H1 (cell line): ENCODE data around the gene CAPN9. TPM values are rescaled to one million over a fixed set of nuclear protein-coding genes. Genes with fewer than 3 reads are reported as not detected.

ENCODE experiments used
- CTCF ChIA-PET: fragments of 300-600 bp; sonication (Branson Sonifier 250); formaldehyde crosslinking; loops from one replicate; lab custom pipeline; 2021; ENCODE audit not compliant: partially characterized antibody; lab: Charles Lee
- POLR2A ChIA-PET: fragments of 300-600 bp; sonication (Branson Sonifier 250); formaldehyde crosslinking; loops from one replicate; lab custom pipeline; 2021; ENCODE audit warnings: inconsistent platforms; ENCODE audit not compliant: partially characterized antibody; lab: Charles Lee
- DNase-seq, 2 experiments: peaks; one replicate each; pipeline versions ENCODE4 v3.0.0 to v3.0.0-alpha.2; 2010 to 2022; ENCODE audit warnings: low spot score in 2 of 2, low read depth in 1 of 2, mixed read lengths in 1 of 2
- FAIRE-seq: peaks from 2 replicates; lab custom pipeline; 2011; peaks lifted over from hg19 to GRCh38; lab: Jason Lieb, UNC
- H2AFZ ChIP-seq: 2 replicates; pipeline ENCODE4 v1.8.1; 2012; ENCODE audit warnings: low read length, inconsistent platforms
- H2AK5ac ChIP-seq: 2 replicates; pipeline ENCODE4 v1.6.1; 2013; ENCODE audit warnings: low read depth, low read length
- H2BK120ac ChIP-seq: replicated peaks from 2 replicates; pipeline ENCODE3; 2013; ENCODE audit warnings: low read depth, low read length, inconsistent platforms
- H2BK12ac ChIP-seq: 2 replicates; pipeline ENCODE4 v1.6.1; 2013; ENCODE audit warnings: low read depth, low read length
- H2BK15ac ChIP-seq: 2 replicates; pipeline ENCODE4 v1.6.1; 2013; ENCODE audit warnings: low read length
- H2BK20ac ChIP-seq: 2 replicates; pipeline ENCODE4 v1.6.1; 2013; ENCODE audit warnings: low read length
- H2BK5ac ChIP-seq: 2 replicates; pipeline ENCODE4 v1.6.1; 2013; ENCODE audit warnings: low read depth, low read length
- H3K14ac ChIP-seq: 2 replicates; pipeline ENCODE4 v1.6.1; 2013; ENCODE audit warnings: inconsistent platforms; ENCODE audit not compliant: insufficient read length
- H3K18ac ChIP-seq: 2 replicates; pipeline ENCODE4 v1.6.1; 2013; ENCODE audit warnings: low read length; ENCODE audit errors: extremely low read depth
- H3K23ac ChIP-seq: 2 replicates; pipeline ENCODE4 v1.6.1; 2013; ENCODE audit warnings: inconsistent platforms; ENCODE audit not compliant: insufficient read length
- H3K23me2 ChIP-seq: 2 replicates; pipeline ENCODE4 v1.6.1; 2013; ENCODE audit warnings: low read depth, low read length
- H3K27ac ChIP-seq: 2 replicates; pipeline ENCODE4 v1.6.1; 2011; ENCODE audit warnings: low read depth, low read length, inconsistent platforms
- H3K27me3 ChIP-seq, 4 experiments: replicated peaks in 1 of 4; 1 replicate in 1 of 4; 2 replicates in 3 of 4; pipeline versions ENCODE4 v1.6.1 to v1.8.1; 2011 to 2013; ENCODE audit warnings: low read length in 3 of 4, mild to moderate bottlenecking in 3 of 4, inconsistent platforms in 2 of 4, mixed read lengths in 2 of 4, moderate library complexity in 1 of 4; ENCODE audit not compliant: control insufficient read depth in 3 of 4, insufficient read depth in 3 of 4; ENCODE audit errors: extremely low read depth in 1 of 4
- H3K36me3 ChIP-seq, 4 experiments: 2 replicates each; pipeline versions ENCODE4 v1.6.1 to v1.8.1; 2011 to 2013; ENCODE audit warnings: mild to moderate bottlenecking in 4 of 4, low read length in 3 of 4, moderate library complexity in 2 of 4, control low read depth in 1 of 4, inconsistent platforms in 1 of 4; ENCODE audit not compliant: insufficient read depth in 4 of 4, control insufficient read depth in 2 of 4
- H3K4ac ChIP-seq: replicated peaks from 2 replicates; pipeline ENCODE3; 2013; ENCODE audit warnings: low read length, low read depth, mixed read lengths, inconsistent platforms; ENCODE audit not compliant: insufficient read length
- H3K4me1 ChIP-seq, 4 experiments: replicated peaks in 1 of 4; 1 replicate in 1 of 4; 2 replicates in 3 of 4; pipeline versions ENCODE4 v1.6.1 to v1.8.1; 2011 to 2013; ENCODE audit warnings: low read length in 3 of 4, inconsistent platforms in 2 of 4, mixed read lengths in 1 of 4; ENCODE audit not compliant: insufficient read depth in 4 of 4, control insufficient read depth in 3 of 4
- H3K4me2 ChIP-seq, 2 experiments: 2 replicates each; pipeline versions ENCODE4 v1.6.1 to v1.8.1; 2011 to 2013; ENCODE audit warnings: low read depth in 2 of 2, low read length in 2 of 2, control low read depth in 1 of 2, inconsistent platforms in 1 of 2, mild to moderate bottlenecking in 1 of 2; ENCODE audit not compliant: insufficient read depth in 1 of 2
- H3K4me3 ChIP-seq, 4 experiments: fragments of 200-600, 300-600 bp in 1 of 4; sonication (generic), shearing (Covaris generic), sonication (Bioruptor Twin) in 1 of 4; 2 replicates each; pipeline versions ENCODE4 v1.5.1 to v1.8.1; 2011 to 2016; ENCODE audit warnings: low read length in 4 of 4, low read depth in 3 of 4, control low read depth in 2 of 4, inconsistent platforms in 2 of 4, mild to moderate bottlenecking in 2 of 4, mixed read lengths in 1 of 4, moderate library complexity in 1 of 4; ENCODE audit not compliant: insufficient read depth in 2 of 4; ENCODE audit errors: extremely low read depth in 1 of 4
- H3K56ac ChIP-seq: replicated peaks from 2 replicates; pipeline ENCODE3; 2013; ENCODE audit warnings: low read depth, mild to moderate bottlenecking, mixed read lengths, low read length, inconsistent platforms; ENCODE audit not compliant: insufficient read length
- H3K79me1 ChIP-seq: 2 replicates; pipeline ENCODE4 v1.6.1; 2013; ENCODE audit warnings: low read depth, low read length, control low read depth
- H3K79me2 ChIP-seq, 2 experiments: 2 replicates each; pipeline versions ENCODE4 v1.6.1 to v1.8.1; 2012 to 2013; ENCODE audit warnings: low read length in 2 of 2, mild to moderate bottlenecking in 2 of 2, inconsistent platforms in 1 of 2; ENCODE audit not compliant: insufficient read depth in 2 of 2, control insufficient read depth in 1 of 2
- H3K9ac ChIP-seq, 4 experiments: replicated peaks in 1 of 4; 1 replicate in 1 of 4; 2 replicates in 3 of 4; pipeline versions ENCODE4 v1.6.1 to v1.8.1; 2011 to 2013; ENCODE audit warnings: low read depth in 3 of 4, low read length in 3 of 4, control low read depth in 2 of 4, mild to moderate bottlenecking in 2 of 4, moderate library complexity in 2 of 4, inconsistent platforms in 1 of 4; ENCODE audit errors: extremely low read depth in 1 of 4
- H3K9me3 ChIP-seq, 2 experiments: 2 replicates each; pipeline versions ENCODE4 v1.6.1 to v1.8.1; 2012 to 2013; ENCODE audit warnings: mild to moderate bottlenecking in 2 of 2, moderate library complexity in 2 of 2, control low read depth in 1 of 2, inconsistent platforms in 1 of 2, low read depth in 1 of 2, low read length in 1 of 2, mixed read lengths in 1 of 2; ENCODE audit not compliant: insufficient read depth in 2 of 2
- H4K20me1 ChIP-seq, 2 experiments: replicated peaks in 1 of 2; 2 replicates each; pipeline versions ENCODE3 to v1.8.1; 2011 to 2013; ENCODE audit warnings: inconsistent platforms in 2 of 2, low read length in 2 of 2, mild to moderate bottlenecking in 1 of 2; ENCODE audit not compliant: insufficient read depth in 2 of 2, control insufficient read depth in 1 of 2
- H4K5ac ChIP-seq: 2 replicates; pipeline ENCODE4 v1.6.1; 2013; ENCODE audit warnings: low read length, low read depth, mixed read lengths, inconsistent platforms; ENCODE audit not compliant: insufficient read length
- H4K8ac ChIP-seq: 2 replicates; pipeline ENCODE4 v1.8.0; 2013; ENCODE audit warnings: mild to moderate bottlenecking, moderate library complexity, low read length, inconsistent platforms; ENCODE audit not compliant: insufficient read depth; ENCODE audit errors: extremely low read depth
- H4K91ac ChIP-seq: replicated peaks from 2 replicates; pipeline ENCODE3; 2013; ENCODE audit warnings: low read length, mixed read lengths, inconsistent platforms; ENCODE audit not compliant: insufficient read length
- CBX5 ChIP-seq: fragments of 300-800, 300-1000 bp; sonication (generic); IDR thresholded peaks from 2 replicates; pipeline ENCODE4 v1.7.1; 2016; ENCODE audit warnings: antibody characterized with exemption, low read length, low read depth
- CHD2 ChIP-seq: IDR thresholded peaks from 2 replicates; pipeline ENCODE4 v1.6.1; 2012; ENCODE audit warnings: low read length, improper control_type of control experiment
- FOSL1 ChIP-seq: IDR thresholded peaks from 2 replicates; pipeline ENCODE4 v1.6.1; 2011; ENCODE audit warnings: mild to moderate bottlenecking, low read depth, low read length, moderate library complexity; ENCODE audit not compliant: insufficient read depth
- JUN ChIP-seq: IDR thresholded peaks from 2 replicates; pipeline ENCODE4 v1.6.1; 2011; ENCODE audit warnings: low read depth, mild to moderate bottlenecking, improper control_type of control experiment, low read length
- JUND ChIP-seq: IDR thresholded peaks from 2 replicates; pipeline ENCODE4 v1.6.1; 2011; ENCODE audit warnings: mild to moderate bottlenecking, improper control_type of control experiment, low read length
- NANOG ChIP-seq: IDR thresholded peaks from 2 replicates; pipeline ENCODE4 v1.6.1; 2011; ENCODE audit warnings: low read length, low read depth, mild to moderate bottlenecking, inconsistent platforms; ENCODE audit not compliant: insufficient read depth, poor library complexity, severe bottlenecking
- SAP30 ChIP-seq: fragments of 300-600 bp; sonication (generic); IDR thresholded peaks from 2 replicates; pipeline ENCODE4 v1.7.1; 2012; ENCODE audit warnings: low read length, moderate library complexity, mild to moderate bottlenecking, inconsistent platforms; ENCODE audit not compliant: insufficient read depth, insufficient replicate concordance
- SIRT6 ChIP-seq: IDR thresholded peaks from one replicate; pipeline ENCODE4 v1.7.1; 2012; ENCODE audit warnings: low read length, inconsistent platforms
- WGBS, 2 experiments: shearing (Covaris generic) in 1 of 2; methylation state at CpG; one replicate each; pipeline versions ENCODE4 v1.1.6 to v1.1.7; 2013 to 2015; ENCODE audit warnings: low lambda C conversion rate in 2 of 2, mixed read lengths in 2 of 2, inconsistent platforms in 1 of 2, low coverage in 1 of 2, missing lambda C conversion rate in 1 of 2; ENCODE audit not compliant: insufficient replicate concordance in 2 of 2, insufficient coverage in 1 of 2, insufficient read length in 1 of 2; ENCODE audit errors: extremely low coverage in 1 of 2, missing lambda C conversion rate in 1 of 2; 5-methylcytosine and 5-hydroxymethylcytosine counted together
- polyA plus RNA-seq, 7 experiments: library from polyadenylated mRNA; depleted of rRNA in 3 of 7; stranded (reverse) in 5 of 7; unstranded in 2 of 7; fragments of >200 nt in 5 of 7; fragments of 200-250 nt in 2 of 7; gene quantifications; 1 replicate in 5 of 7; 2 replicates in 1 of 7; 4 replicates in 1 of 7; pipeline versions ENCODE4 v1.2.1 to v1.2.3, GENCODE V29; 2011 to 2013; ENCODE audit warnings: missing spikeins in 2 of 7, mixed read lengths in 2 of 7
- total RNA-seq: library from RNA; stranded (reverse); fragmentation: NEBNext Ultra II Directional; extraction: Animal tissue kit (Norgen Biotek cat#: 25700); gene quantifications from 2 replicates; pipeline ENCODE4 v1.2.1, GENCODE V29; 2021
- TF ChIP-seq, protein P1 (sequence below): IDR thresholded peaks from 2 replicates; pipeline ENCODE4 v1.6.1; 2012; ENCODE audit warnings: low read length, inconsistent platforms

The CAPN9 gene
- total and polyA plus RNA-seq, 2 of the 8 experiments (the other 6 are each of a cell fraction or from before 2014, with no cell fraction given): 0.22 to 0.76 TPM

GRCh38 chr1:230814949-230815692 is 67.9 kb downstream of the CAPN9 start:
- Histone ChIP-seq H2BK20ac (no peak overlapping the region), H3K79me2 (no peaks in the 10 kb centered on the region), H3K27me3 (no peaks in the 10 kb centered on the region), H3K4ac (no peak overlapping the region), H3K56ac (no peak overlapping the region), H2BK15ac (no peak overlapping the region), H3K4me1 (no peaks in the 10 kb centered on the region), H2AK5ac (no peak overlapping the region), H3K27ac (no peak overlapping the region), H4K20me1 (peaks cover 0 to 1% of the 10 kb centered on the region in 2 experiments), H4K91ac (no peak overlapping the region), H3K14ac (no peak overlapping the region), H2BK120ac (no peak overlapping the region), H2BK12ac (no peak overlapping the region), H2BK5ac (no peak overlapping the region), H3K23ac (no peak overlapping the region), H4K8ac (no peak overlapping the region), H3K36me3 (no peaks in the 10 kb centered on the region), H4K5ac (no peak overlapping the region), H3K4me3 (no peak overlapping the region), H2AFZ (no peak overlapping the region), H3K9me3 (0 out of 4 replicates have a peak, but pooled peaks cover 0 to 5% of the 10 kb centered on the region in 2 experiments), H3K4me2 (no peak overlapping the region), H3K9ac (no peak overlapping the region), H3K18ac (no peak overlapping the region), H3K79me1 (no peaks in the 10 kb centered on the region), H3K23me2 (no peaks in the 10 kb centered on the region)
- TF ChIP-seq CHD2: no peak
- TF ChIP-seq, protein P1, sequence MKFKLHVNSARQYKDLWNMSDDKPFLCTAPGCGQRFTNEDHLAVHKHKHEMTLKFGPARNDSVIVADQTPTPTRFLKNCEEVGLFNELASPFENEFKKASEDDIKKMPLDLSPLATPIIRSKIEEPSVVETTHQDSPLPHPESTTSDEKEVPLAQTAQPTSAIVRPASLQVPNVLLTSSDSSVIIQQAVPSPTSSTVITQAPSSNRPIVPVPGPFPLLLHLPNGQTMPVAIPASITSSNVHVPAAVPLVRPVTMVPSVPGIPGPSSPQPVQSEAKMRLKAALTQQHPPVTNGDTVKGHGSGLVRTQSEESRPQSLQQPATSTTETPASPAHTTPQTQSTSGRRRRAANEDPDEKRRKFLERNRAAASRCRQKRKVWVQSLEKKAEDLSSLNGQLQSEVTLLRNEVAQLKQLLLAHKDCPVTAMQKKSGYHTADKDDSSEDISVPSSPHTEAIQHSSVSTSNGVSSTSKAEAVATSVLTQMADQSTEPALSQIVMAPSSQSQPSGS: no peak
- no peak for TF ChIP-seq SAP30
- no peak for TF ChIP-seq SIRT6
- TF ChIP-seq NANOG: no peak
- TF ChIP-seq CBX5: no peak
- no peak for TF ChIP-seq JUND
- no peak for TF ChIP-seq JUN
- TF ChIP-seq FOSL1: no peak
- ChIA-PET POLR2A (interaction anchor here (0.8 kb wide), 1 partner anchor 15 kb away, joined by 3 read pairs; no protein-coding TSS in a partner anchor), CTCF (interaction anchor here (0.6 to 0.9 kb wide), 3 partner anchors 11 to 18 kb away, joined by 3 to 4 read pairs (median 3); no protein-coding TSS in a partner anchor)
- FAIRE-seq (no peak), DNase-seq (no peak)
- WGBS, 2 experiments: 96% methylated on average over 3 of the region's 3 CpGs; no CpG with 5 or more reads in 1 of the 2 experiments
